Endodermal cell (in vitro differentiated cells): ENCODE data around the gene TSTD2. TPM values are rescaled to one million over a fixed set of nuclear protein-coding genes. Genes with fewer than 3 reads are reported as not detected.
A peak's percentile ranks its signal among the peaks of the same experiment; 100 is the strongest.

Source experiments
- DNase-seq: peaks from one replicate; pipeline ENCODE4 v3.0.0-alpha.2; 2017
- H3K27ac ChIP-seq: 2 replicates; pipeline ENCODE4 v1.5.1; 2013; ENCODE audit warnings: mild to moderate bottlenecking, low read depth, low read length, moderate library complexity
- H3K27me3 ChIP-seq: 2 replicates; pipeline ENCODE4 v1.6.1; 2013; ENCODE audit warnings: mild to moderate bottlenecking, low read length, moderate library complexity; ENCODE audit not compliant: insufficient read depth, control insufficient read depth, poor library complexity, severe bottlenecking
- H3K36me3 ChIP-seq: 2 replicates; pipeline ENCODE4 v1.7.0; 2013; ENCODE audit warnings: mild to moderate bottlenecking, low read length, moderate library complexity; ENCODE audit not compliant: control insufficient read depth, insufficient read depth
- H3K4me1 ChIP-seq: one replicate; pipeline ENCODE4 v1.7.0; 2013; ENCODE audit warnings: low read length; ENCODE audit not compliant: control insufficient read depth, insufficient read depth
- H3K4me3 ChIP-seq: 2 replicates; pipeline ENCODE4 v1.5.1; 2013; ENCODE audit warnings: mild to moderate bottlenecking, low read length, moderate library complexity
- H3K9ac ChIP-seq: 2 replicates; pipeline ENCODE4 v1.6.1; 2013; ENCODE audit warnings: mild to moderate bottlenecking, low read length, moderate library complexity; ENCODE audit not compliant: poor library complexity, severe bottlenecking; ENCODE audit errors: extremely low read depth
- H3K9me3 ChIP-seq: 2 replicates; pipeline ENCODE4 v1.6.1; 2013; ENCODE audit warnings: mild to moderate bottlenecking, low read length, moderate library complexity; ENCODE audit not compliant: control insufficient read depth
- H3K27ac Mint-ChIP-seq: 2 replicates; pipeline ENCODE4 v1.8.0; 2020; ENCODE audit warnings: mixed read lengths
- H3K27me3 Mint-ChIP-seq: 2 replicates; pipeline ENCODE4 v1.8.0; 2021; ENCODE audit warnings: mild to moderate bottlenecking, mixed read lengths; ENCODE audit not compliant: insufficient read depth
- H3K36me3 Mint-ChIP-seq: 2 replicates; pipeline ENCODE4 v1.8.0; 2020; ENCODE audit warnings: low read depth, mixed read lengths
- H3K4me1 Mint-ChIP-seq: 2 replicates; pipeline ENCODE4 v1.8.0; 2020; ENCODE audit warnings: mixed read lengths
- H3K4me3 Mint-ChIP-seq: 2 replicates; pipeline ENCODE4 v1.8.0; 2020; ENCODE audit warnings: mild to moderate bottlenecking, moderate library complexity, mixed read lengths
- H3K9me3 Mint-ChIP-seq: 2 replicates; pipeline ENCODE4 v1.8.0; 2020; ENCODE audit warnings: mild to moderate bottlenecking, mixed read lengths
- WGBS, 2 experiments: methylation state at CpG; one replicate each; pipeline versions ENCODE4 v1.1.5 to v1.1.7; 2013; ENCODE audit warnings: missing lambda C conversion rate in 2 of 2, mixed read lengths in 1 of 2; ENCODE audit not compliant: insufficient coverage in 1 of 2, insufficient read length in 1 of 2; 5-methylcytosine and 5-hydroxymethylcytosine counted together
- total RNA-seq, 2 donors: library from RNA; stranded (reverse); fragmentation: NEBNext Ultra II Directional in 1 of 2; extraction: Animal tissue kit (Norgen Biotek cat#: 25700) in 1 of 2; gene quantifications; 2 replicates in 1 of 2; 3 replicates in 1 of 2; pipeline ENCODE4 v1.2.1, GENCODE V29; 2021
- TF ChIP-seq, protein P1 (sequence below): fragments of 200-600 bp; sonication (generic); conservative IDR thresholded peaks from 2 replicates; pipeline ENCODE4 v1.5.0; 2021; ENCODE audit warnings: antibody characterized with exemption, mild to moderate bottlenecking

Gene TSTD2
- total RNA-seq, 2 donors from 2014 or later, result 23.0 TPM

DNA sequence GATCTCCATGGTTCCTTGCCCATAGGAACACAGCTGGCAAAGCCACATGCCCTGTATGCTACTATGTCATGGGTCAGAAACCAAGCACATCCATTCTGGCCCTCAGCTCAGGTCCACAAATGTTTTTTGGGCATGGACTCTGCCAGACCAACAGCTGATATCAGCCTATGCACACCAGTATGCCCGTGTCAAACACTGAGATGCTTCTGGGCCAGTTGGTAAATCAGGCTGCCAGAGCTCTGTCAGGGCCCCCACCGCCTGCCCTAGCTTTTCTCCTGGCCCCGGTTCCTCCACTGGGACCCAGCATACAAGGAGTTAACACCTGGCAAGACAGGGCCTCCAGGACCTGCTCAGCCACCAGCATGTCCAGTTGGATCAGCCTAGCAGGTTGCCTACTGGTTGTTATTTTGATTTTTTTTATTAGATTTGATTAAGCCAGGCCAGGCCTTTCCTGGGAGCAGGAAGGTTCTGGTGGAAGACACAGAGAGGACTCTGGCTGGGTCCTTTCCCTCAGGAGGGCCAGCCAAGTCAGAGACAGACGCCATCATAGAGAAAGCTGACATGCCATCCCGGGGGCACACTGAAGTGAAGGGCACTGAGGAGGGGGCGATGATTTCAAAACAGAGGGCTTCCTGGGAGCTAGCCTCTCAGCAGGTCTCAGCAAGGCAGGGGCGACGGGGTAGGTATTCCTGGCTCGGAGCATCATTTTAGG, 65.8 kb downstream of the TSTD2 start:
- H3K4me3 ChIP-seq, result no peak overlapping the region
- peaks cover 7% of the 10 kb centered on the region for H3K36me3 Mint-ChIP-seq
- peaks cover 14% of the 10 kb centered on the region for H3K4me1 Mint-ChIP-seq
- H3K27ac ChIP-seq, result no peak overlapping the region
- no peaks in the 10 kb centered on the region for H3K27me3 ChIP-seq
- no peak overlapping the region for H3K27ac Mint-ChIP-seq
- H3K4me1 ChIP-seq, result no peaks in the 10 kb centered on the region
- H3K9ac ChIP-seq, result no peak overlapping the region
- DNase-seq, result no peak
- TF ChIP-seq, protein P1, sequence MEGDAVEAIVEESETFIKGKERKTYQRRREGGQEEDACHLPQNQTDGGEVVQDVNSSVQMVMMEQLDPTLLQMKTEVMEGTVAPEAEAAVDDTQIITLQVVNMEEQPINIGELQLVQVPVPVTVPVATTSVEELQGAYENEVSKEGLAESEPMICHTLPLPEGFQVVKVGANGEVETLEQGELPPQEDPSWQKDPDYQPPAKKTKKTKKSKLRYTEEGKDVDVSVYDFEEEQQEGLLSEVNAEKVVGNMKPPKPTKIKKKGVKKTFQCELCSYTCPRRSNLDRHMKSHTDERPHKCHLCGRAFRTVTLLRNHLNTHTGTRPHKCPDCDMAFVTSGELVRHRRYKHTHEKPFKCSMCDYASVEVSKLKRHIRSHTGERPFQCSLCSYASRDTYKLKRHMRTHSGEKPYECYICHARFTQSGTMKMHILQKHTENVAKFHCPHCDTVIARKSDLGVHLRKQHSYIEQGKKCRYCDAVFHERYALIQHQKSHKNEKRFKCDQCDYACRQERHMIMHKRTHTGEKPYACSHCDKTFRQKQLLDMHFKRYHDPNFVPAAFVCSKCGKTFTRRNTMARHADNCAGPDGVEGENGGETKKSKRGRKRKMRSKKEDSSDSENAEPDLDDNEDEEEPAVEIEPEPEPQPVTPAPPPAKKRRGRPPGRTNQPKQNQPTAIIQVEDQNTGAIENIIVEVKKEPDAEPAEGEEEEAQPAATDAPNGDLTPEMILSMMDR, result no peak
- H3K4me3 Mint-ChIP-seq, result no peak overlapping the region
- 79 to 82% methylated on average over 8 to 9 of the region's 9 CpGs for WGBS, 2 experiments
- H3K9me3 ChIP-seq, result no peaks in the 10 kb centered on the region
- peaks cover 4% of the 10 kb centered on the region for H3K27me3 Mint-ChIP-seq
- H3K36me3 ChIP-seq, result no peaks in the 10 kb centered on the region
- H3K9me3 Mint-ChIP-seq, result no peaks in the 10 kb centered on the region

DNA sequence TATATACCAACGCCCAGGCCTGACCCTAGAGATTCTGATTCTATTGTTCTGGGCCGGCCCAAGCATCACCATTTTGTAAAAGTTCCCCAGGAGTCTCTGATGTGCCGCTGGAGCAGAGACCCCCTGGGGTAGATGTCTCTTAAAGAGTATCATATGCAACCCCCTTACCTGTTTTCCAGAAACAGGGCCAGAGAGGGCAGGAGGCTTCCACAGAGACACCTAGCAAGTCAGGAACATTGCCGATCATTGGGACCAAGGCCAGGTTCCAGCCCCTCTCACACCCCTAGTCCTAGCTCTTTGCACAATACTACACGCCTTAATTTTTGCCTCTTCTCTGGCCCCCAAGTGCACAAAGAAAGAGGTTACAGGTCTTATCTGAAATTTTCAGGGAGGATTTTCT, 67.9 kb downstream of the TSTD2 start:
- H3K9me3 Mint-ChIP-seq, result no peaks in the 10 kb centered on the region
- peaks cover 6% of the 10 kb centered on the region for H3K27me3 Mint-ChIP-seq
- Histone ChIP-seq H3K36me3 (no peaks in the 10 kb centered on the region), H3K4me1 (no peaks in the 10 kb centered on the region), H3K4me3 (no peak overlapping the region), H3K9me3 (no peaks in the 10 kb centered on the region), H3K27me3 (no peaks in the 10 kb centered on the region), H3K9ac (no peak overlapping the region), H3K27ac (no peak overlapping the region)
- H3K36me3 Mint-ChIP-seq, result peaks cover 4% of the 10 kb centered on the region
- peak; percentile 40 for DNase-seq
- peaks cover 14% of the 10 kb centered on the region for H3K4me1 Mint-ChIP-seq
- H3K27ac Mint-ChIP-seq, result peak overlapping the region; percentile 10
- no peak overlapping the region for H3K4me3 Mint-ChIP-seq
- 83 to 90% methylated on average over 3 to 5 of the region's 5 CpGs for WGBS, 2 experiments
- TF ChIP-seq, protein P1, result no peak

DNA sequence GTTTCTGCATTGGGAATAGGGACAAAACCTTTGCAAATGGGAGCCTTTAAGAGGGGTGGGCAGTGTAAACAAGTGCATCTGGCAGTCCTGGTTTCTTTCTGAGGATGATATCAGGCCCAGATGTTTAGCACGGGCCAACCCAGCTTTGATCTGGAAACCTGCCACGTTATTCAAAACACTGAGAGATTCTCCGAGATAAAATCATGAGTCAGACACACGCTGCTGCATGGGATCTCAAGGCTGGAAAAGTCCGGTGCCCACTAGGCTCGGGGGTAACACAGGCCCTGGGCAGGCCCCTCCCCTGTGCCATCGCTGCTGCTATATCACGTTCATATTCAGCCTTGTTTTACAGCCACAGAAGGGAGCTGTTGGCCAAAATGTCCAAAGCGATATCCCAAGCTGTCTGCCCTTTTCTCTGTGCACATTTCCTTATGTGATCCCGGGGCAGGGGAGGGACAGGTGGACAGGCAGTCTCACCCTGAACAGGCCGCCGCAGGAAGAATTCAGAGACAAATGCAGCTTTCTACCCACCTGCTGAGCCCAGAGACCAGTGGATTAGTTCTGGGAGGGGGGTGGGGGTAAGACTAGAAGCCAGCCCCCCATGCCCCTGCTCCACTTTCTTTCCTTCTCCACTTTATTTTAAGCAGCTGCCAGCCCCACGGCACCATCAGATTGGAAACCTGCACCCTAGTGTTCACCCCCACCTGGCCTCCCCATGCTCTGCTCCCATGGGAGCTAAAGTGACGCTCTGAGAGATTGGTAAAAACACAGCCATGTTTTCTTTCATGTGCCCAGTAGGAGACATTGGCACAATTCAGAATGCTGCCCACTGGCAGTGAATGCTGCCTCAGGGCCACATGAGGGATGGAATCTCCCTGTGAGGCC, 68.6 kb downstream of the TSTD2 start:
- no peak overlapping the region for H3K9ac ChIP-seq
- TF ChIP-seq, protein P1, result no peak
- H3K36me3 ChIP-seq, result no peaks in the 10 kb centered on the region
- Mint-ChIP-seq H3K9me3 (no peaks in the 10 kb centered on the region), H3K4me1 (peaks cover 14% of the 10 kb centered on the region), H3K27ac (peak overlapping the region; percentile 10), H3K27me3 (peaks cover 6% of the 10 kb centered on the region), H3K36me3 (peaks cover 2% of the 10 kb centered on the region), H3K4me3 (no peak overlapping the region)
- H3K27ac ChIP-seq, result no peak overlapping the region
- no peaks in the 10 kb centered on the region for H3K27me3 ChIP-seq
- peak; percentile 39 for DNase-seq
- 60 to 70% methylated on average over 9 to 14 of the region's 14 CpGs for WGBS, 2 experiments
- H3K4me3 ChIP-seq, result no peak overlapping the region
- no peaks in the 10 kb centered on the region for H3K9me3 ChIP-seq
- no peaks in the 10 kb centered on the region for H3K4me1 ChIP-seq
